DND-41 (cell line): ENCODE results near the gene GREB1.

Experiments used
- ATAC-seq: fragments of 200-7000 bp; cut with Tn5 transposase; 3 replicates; pipeline ENCODE4 v1.9.1; 2021; ENCODE audit warnings: low read depth; ENCODE audit not compliant: insufficient read depth
- DNase-seq: peaks from one replicate; pipeline ENCODE4 v3.0.0-alpha.2; 2020
- H2AFZ ChIP-seq: 2 replicates; pipeline ENCODE4 v1.6.0; 2012; ENCODE audit warnings: low read depth, low read length
- H3K27ac ChIP-seq: 2 replicates; pipeline ENCODE4 v1.5.1; 2012; ENCODE audit warnings: low read length, inconsistent platforms
- H3K27me3 ChIP-seq: fragments of 200-600 bp; sonication (generic); 2 replicates; pipeline ENCODE4 v1.6.0; 2012; ENCODE audit warnings: low read length, mild to moderate bottlenecking, inconsistent platforms; ENCODE audit not compliant: insufficient read depth, poor library complexity
- H3K36me3 ChIP-seq: 2 replicates; pipeline ENCODE4 v1.5.1; 2012; ENCODE audit warnings: low read length, inconsistent platforms; ENCODE audit not compliant: insufficient read depth
- H3K4me1 ChIP-seq: 2 replicates; pipeline ENCODE4 v1.5.1; 2012; ENCODE audit warnings: mild to moderate bottlenecking, low read length; ENCODE audit not compliant: insufficient read depth
- H3K4me2 ChIP-seq: 2 replicates; pipeline ENCODE4 v1.6.0; 2012; ENCODE audit warnings: mild to moderate bottlenecking, moderate library complexity, low read length, inconsistent platforms; ENCODE audit not compliant: insufficient read depth
- H3K4me3 ChIP-seq, 2 experiments: fragments of 200-600 bp in 1 of 2; shearing (Covaris generic) in 1 of 2; 2 replicates each; pipeline ENCODE4 v1.5.1; 2012 to 2016; ENCODE audit warnings: inconsistent platforms in 2 of 2, low read length in 2 of 2, mild to moderate bottlenecking in 2 of 2, low read depth in 1 of 2, moderate library complexity in 1 of 2
- H3K79me2 ChIP-seq: 2 replicates; pipeline ENCODE4 v1.6.0; 2012; ENCODE audit warnings: low read length, inconsistent platforms; ENCODE audit not compliant: insufficient read depth
- H3K9ac ChIP-seq: 2 replicates; pipeline ENCODE4 v1.6.0; 2012; ENCODE audit warnings: low read depth, mild to moderate bottlenecking, inconsistent platforms, low read length, moderate library complexity
- H3K9me3 ChIP-seq: 2 replicates; pipeline ENCODE4 v1.5.1; 2012; ENCODE audit warnings: low read length, moderate library complexity, mild to moderate bottlenecking, inconsistent platforms; ENCODE audit not compliant: insufficient read depth, severe bottlenecking
- H4K20me1 ChIP-seq: 2 replicates; pipeline ENCODE4 v1.6.0; 2012; ENCODE audit warnings: low read length; ENCODE audit not compliant: insufficient read depth
- CTCF ChIP-seq: IDR thresholded peaks from 2 replicates; pipeline ENCODE4 v1.5.1; 2012; ENCODE audit warnings: borderline replicate concordance, low read length, moderate library complexity, mild to moderate bottlenecking; ENCODE audit not compliant: poor library complexity, severe bottlenecking; ENCODE audit errors: extremely low read depth
- EZH2 ChIP-seq: IDR thresholded peaks from 3 replicates; pipeline ENCODE4 v1.6.1; 2012; ENCODE audit warnings: borderline replicate concordance, low read depth, mild to moderate bottlenecking, moderate library complexity, low read length, inconsistent platforms; ENCODE audit not compliant: severe bottlenecking

GREB1 gene

GRCh38 chr2:11491348-11491933 lies 42.4 kb upstream of the GREB1 start:
- Histone ChIP-seq H3K4me2 (no peak overlapping the region), H3K9ac (no peak overlapping the region), H3K79me2 (no peaks in the 10 kb centered on the region), H3K27ac (no peak overlapping the region), H3K9me3 (no peaks in the 10 kb centered on the region), H4K20me1 (no peaks in the 10 kb centered on the region), H3K27me3 (no peaks in the 10 kb centered on the region), H3K4me1 (no peaks in the 10 kb centered on the region), H3K36me3 (no peaks in the 10 kb centered on the region), H2AFZ (no peak overlapping the region), H3K4me3 (no peak overlapping the region)
- no peak for TF ChIP-seq EZH2
- no peak for TF ChIP-seq CTCF
- no peak for DNase-seq
- ATAC-seq: no peak

GRCh38 chr2:11492244-11492643 lies 41.6 kb upstream of the GREB1 start:
- no peaks in the 10 kb centered on the region for H4K20me1 ChIP-seq
- H3K27me3 ChIP-seq: no peaks in the 10 kb centered on the region
- no peak overlapping the region for H2AFZ ChIP-seq
- no peak overlapping the region for H3K27ac ChIP-seq
- DNase-seq: no peak
- no peaks in the 10 kb centered on the region for H3K36me3 ChIP-seq
- H3K79me2 ChIP-seq: no peaks in the 10 kb centered on the region
- no peaks in the 10 kb centered on the region for H3K4me1 ChIP-seq
- no peak overlapping the region for H3K4me3 ChIP-seq
- H3K4me2 ChIP-seq: no peak overlapping the region
- no peaks in the 10 kb centered on the region for H3K9me3 ChIP-seq
- no peak for TF ChIP-seq EZH2
- no peak for TF ChIP-seq CTCF
- H3K9ac ChIP-seq: no peak overlapping the region
- no peak for ATAC-seq

- Histone ChIP-seq H3K4me1 (no peaks in the 10 kb centered on the region), H3K36me3 (no peaks in the 10 kb centered on the region), H3K79me2 (no peaks in the 10 kb centered on the region), H3K4me3 (no peak overlapping the region), H3K27ac (no peak overlapping the region), H4K20me1 (no peaks in the 10 kb centered on the region), H3K9me3 (no peaks in the 10 kb centered on the region), H3K27me3 (no peaks in the 10 kb centered on the region), H3K4me2 (no peak overlapping the region), H2AFZ (no peak overlapping the region), H3K9ac (no peak overlapping the region)
- ATAC-seq (no peak), DNase-seq (no peak)
- TF ChIP-seq EZH2: no peak
- no peak for TF ChIP-seq CTCF
Observed at GRCh38 chr2:11492720-11493119, 41.1 kb upstream of the GREB1 start.

GRCh38 chr2:11493282-11493681 lies 40.6 kb upstream of the GREB1 start:
- no peaks in the 10 kb centered on the region for H3K27me3 ChIP-seq
- TF ChIP-seq CTCF (no peak), EZH2 (no peak)
- ATAC-seq: no peak

More at GRCh38 chr2:11493282-11493681, 40.6 kb upstream of the GREB1 start:
- no peaks in the 10 kb centered on the region for H3K36me3 ChIP-seq
- H3K9ac ChIP-seq: no peak overlapping the region
- no peaks in the 10 kb centered on the region for H4K20me1 ChIP-seq
- H3K4me1 ChIP-seq: no peaks in the 10 kb centered on the region
- no peak for DNase-seq
- no peak overlapping the region for H3K4me3 ChIP-seq
- H3K79me2 ChIP-seq: no peaks in the 10 kb centered on the region
- no peak overlapping the region for H3K4me2 ChIP-seq
- no peaks in the 10 kb centered on the region for H3K9me3 ChIP-seq
- H3K27ac ChIP-seq: no peak overlapping the region
- no peak overlapping the region for H2AFZ ChIP-seq
